Measurements from ENCODE around the gene LAMC3.

The LAMC3 gene

GRCh38 chr9:131048820-131049219 lies 39.8 kb downstream of the LAMC3 start:
- no peak for DNase-seq

DNA sequence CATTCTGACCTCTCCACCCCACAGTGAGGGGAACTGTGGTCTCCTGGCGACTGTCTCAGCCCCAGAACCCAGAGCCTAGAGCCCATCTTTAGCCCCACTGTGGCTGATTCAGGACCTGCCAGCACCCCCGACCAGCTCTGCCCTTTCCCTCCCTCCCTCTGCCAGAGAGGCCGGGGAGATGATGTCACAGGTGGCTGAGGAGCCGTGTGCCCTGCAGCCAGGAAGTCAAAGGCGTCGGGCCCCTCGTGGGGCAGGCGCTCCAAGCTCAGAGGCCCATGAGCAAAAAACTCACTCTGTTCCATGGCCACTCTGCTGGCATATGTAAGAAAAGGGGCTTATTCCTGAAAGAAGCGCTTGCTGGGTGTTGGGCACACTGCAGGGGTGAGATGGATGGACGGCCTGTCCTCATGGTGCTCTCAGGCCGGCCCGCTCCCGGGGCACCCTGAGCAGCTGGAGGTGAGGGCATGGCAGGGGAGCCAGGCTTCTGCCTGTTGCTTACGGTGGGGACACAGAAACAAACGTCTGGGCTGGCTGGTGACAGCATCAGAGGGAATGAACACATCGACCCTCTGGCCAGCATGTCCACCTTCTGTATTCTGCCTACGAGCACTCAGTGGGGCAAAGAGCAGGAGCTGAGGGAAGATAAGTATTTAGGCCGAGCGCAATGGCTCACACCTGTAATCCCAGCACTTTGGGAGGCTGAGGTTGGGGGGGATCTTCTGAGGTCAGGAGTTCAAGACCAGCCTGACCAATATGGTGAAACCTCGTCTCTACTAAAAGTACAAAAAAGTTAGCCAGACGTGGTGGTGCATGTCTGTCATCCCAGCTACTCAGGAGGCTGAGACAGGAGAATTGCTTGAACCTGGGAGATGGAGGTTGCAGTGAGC lies 41.1 kb downstream of the LAMC3 start:
- no peak for DNase-seq

DNA sequence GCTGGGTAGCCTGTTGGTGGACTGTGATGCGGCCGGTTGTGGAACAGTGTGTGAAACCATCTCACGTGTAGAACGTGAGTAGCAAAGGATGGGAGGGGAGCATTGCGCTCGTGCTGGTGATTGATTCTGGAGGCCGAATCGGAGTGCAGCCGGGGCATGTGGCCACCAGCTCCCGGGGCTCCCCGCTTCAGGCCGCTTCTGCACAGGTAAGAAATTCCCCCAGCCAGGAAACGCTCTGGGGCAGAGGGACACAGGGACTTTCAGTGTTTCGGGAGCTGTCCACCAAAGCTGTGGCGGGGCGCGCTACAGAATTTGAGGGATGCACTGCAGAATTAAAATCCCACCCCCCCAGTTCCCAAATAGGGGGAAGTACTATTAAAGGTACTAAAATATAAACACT lies 41.9 kb downstream of the LAMC3 start:
- no peak for DNase-seq

DNA sequence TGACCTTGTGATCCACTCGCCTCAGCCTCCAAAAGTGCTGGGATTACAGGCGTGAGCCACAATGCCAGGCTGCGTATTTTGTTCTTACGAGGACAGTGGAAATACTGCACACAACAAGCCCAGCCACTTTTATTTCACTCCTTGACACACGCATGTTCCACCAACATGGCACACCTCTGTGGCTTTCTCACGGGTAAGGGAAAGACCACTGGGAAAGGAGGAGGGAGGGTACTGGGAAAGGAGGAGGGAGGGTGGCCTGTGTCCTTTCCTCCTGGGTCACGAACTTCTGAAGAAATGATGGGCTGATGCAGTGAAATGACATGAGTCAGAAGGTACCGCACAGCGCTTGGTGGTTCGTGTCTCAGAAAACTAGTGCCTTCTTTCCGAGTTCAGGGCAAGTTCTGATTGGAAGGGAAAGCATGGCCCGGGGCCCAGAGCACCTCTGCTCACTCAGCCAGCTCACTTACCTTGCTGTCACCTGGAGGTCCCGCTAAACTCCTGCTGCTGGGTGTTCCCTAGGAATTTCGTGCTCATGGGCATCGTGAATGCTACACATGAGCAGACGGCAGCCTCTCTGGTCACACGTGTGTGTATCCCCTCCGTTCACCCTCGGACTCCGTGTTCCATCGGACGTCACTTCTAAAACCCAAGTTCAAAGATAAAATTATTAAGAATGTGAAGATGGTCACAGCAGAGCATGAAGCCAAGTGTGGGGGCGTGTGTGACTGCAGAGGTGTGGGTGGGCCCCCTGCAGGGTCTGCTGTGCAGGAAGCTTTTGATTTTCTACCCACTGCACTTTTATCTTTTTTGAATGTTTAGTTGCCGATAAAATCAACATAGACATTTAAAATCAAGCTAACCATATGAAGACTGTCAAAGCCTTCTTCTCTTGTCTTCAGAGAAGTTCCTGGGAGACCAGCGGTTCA lies 42.9 kb downstream of the LAMC3 start:
- DNase-seq = no peak

GRCh38 chr9:131053896-131054295 lies 44.9 kb downstream of the LAMC3 start:
- no peak for DNase-seq

DNA sequence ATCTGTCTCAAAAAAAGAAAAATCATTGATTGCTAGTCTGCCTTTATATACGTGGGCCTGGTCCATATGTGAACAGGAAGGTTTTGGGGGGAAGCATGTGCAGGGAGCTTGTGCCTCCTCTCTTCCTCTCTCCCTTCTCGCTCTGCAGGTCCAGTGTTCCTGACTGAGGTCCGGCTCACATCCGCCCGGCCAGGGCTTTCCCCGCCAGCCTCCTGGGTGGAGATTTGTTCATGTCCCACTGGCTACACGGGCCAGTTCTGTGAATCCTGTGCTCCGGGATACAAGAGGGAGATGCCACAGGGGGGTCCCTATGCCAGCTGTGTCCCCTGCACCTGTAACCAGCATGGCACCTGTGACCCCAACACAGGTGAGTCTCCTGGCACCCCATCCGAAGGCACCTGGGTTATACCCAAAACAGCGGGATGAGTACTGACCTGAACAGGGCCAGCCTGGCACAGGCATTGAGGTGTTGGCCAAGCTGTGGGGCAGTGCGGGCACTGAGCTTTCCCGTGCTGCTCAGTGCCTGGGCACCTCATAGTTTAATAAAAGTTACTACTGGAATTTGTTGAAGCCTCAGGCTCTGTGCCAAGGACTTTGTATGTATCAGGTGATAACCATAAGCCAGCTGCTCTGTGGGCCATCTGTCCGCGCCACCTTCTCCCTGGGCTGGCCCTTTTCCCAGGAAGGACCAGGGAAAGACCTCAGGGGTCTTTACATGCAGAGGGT lies 48.0 kb downstream of the LAMC3 start:
- no peak for DNase-seq

DNA sequence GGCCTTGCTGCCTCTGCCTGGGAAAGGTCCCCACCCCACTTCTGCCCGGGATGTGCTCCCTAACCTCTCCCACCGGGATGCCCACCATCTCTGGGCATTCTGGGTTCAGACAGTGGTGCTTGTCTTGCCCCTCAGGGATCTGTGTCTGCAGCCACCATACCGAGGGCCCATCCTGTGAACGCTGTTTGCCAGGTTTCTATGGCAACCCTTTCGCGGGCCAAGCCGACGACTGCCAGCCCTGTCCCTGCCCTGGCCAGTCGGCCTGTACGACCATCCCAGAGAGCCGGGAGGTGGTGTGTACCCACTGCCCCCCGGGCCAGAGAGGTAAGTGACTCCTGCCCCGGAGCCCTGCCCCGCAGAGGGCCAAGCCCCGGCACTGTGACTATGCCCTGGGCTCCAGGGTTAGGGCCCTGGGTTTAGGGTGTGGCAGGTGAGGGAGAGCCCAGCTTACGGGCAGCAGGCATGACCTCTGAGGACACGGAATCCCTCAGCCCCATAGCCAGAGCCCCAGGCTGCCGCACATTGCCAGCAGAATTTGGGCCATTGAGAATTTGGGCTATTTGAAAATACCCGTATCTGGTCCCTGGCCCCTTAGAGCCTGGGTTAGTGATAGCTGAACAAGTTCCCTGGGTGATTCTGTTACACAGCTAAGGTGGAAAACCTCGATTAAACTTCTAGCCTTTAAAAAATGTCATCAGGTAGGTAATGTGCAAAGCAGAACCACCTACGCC lies 52.1 kb downstream of the LAMC3 start:
- no peak for DNase-seq

DNA sequence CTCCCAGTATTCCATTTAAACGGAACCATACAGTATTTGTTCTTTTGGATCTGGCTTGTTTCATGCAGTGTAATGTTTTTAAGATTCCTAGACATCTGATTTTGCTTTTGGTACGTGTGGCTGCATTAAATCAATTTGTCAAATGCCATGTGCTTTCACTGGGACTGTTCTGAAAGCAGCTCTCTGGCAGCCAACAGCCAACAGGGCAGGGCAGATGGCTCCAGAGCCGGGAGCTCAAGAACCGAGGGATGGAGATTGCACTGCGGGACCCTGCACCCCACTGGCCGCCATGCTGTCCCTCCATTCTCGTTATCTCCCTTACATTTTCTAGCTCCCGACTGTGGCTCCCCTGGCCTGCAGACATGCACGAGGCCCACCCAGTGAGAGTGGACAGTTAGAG lies 54.0 kb downstream of the LAMC3 start:
- DNase-seq = no peak

DNA sequence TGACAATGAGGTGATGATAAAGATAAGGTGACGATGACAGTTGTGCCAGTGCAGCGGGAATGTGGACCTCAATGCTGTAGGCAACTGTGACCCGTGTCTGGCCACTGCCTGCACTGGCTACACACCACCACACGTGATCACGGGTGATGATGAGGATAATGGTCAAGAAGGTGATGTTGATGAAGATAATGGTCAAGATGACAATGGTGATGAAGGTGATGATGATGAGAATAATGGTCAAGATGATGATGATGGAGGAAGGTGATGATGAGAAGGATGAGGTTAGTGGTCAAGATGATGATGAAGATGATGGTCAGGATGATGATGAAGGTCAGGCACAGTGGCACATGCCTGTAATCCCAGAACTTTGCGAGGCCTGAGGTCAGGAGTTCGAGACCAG lies 56.6 kb downstream of the LAMC3 start:
- no peak for DNase-seq

- DNase-seq = no peak
Measured at GRCh38 chr9:131067625-131068024, 58.7 kb downstream of the LAMC3 start.

- no peak for DNase-seq
Measured at GRCh38 chr9:131068076-131068816, 59.3 kb downstream of the LAMC3 start.

DNA sequence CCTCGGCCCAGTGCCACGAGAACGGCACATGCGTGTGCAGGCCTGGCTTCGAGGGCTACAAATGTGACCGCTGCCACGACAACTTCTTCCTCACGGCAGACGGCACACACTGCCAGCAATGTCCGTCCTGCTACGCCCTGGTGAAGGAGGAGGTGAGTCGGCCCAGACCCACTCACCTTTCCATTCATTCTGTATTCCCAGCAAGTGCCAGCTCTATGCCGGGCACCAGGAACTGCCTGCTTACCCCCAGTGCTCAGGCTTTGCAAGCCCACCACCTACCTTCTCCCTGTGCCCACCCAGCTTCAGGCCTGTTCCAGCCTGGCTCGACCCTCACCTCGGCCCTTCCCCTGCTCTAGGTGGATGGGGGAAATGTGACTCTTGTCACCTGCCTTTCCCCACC lies 60.7 kb downstream of the LAMC3 start:
- no peak for DNase-seq

DNA sequence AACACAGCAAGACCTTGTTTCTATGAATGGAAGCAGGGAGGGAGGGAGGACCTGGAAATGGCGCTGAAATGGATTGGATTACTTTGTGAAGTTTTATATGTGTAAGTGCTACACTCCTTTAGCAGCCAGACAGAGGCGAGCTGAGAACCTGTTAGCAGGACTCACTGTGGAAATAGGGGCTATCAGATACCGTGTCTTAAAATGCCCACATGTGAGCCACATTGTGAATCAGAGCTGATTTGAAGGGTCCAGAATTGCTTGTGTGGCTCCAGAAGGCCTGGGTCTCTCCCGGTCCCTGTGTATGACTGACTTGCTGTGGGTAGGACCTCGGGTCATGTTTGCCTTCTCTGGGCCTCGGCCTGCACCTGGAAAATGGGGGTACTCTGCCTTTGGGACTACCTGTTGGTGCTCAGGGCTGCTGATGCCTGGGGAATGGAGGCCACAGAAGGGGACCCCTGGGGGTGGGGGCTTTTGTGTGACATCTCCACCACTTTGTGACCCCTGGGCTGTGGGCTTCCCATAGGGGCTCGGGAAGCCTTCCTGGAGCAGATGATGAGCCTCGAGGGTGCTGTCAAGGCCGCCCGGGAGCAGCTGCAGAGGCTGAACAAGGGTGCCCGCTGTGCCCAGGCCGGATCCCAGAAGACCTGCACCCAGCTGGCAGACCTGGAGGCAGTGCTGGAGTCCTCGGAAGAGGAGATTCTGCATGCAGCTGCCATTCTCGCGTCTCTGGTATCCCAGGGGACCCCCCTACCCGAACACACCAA lies 63.3 kb downstream of the LAMC3 start:
- no peak for DNase-seq

DNA sequence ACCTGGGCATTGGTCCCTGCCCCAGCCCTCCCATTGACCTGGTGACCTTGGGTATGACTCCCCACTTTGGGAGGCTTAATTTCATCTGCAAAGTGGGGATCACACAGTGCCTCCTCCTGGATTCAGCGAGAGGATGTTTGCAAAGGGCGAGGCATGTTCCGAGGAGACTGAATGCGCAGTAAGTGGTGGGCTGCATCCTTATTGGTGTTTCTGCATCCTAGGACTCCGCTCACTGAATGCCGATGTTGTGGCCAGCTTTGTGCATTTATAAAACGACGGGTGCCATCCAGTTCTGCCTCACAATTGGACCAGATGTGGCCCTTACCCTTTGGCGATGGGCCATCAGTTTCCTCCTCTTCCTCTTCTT lies 63.9 kb downstream of the LAMC3 start:
- DNase-seq = no peak

- no peak for DNase-seq
Measured at GRCh38 chr9:131076347-131077195, 67.6 kb downstream of the LAMC3 start.

GRCh38 chr9:131078427-131079366 lies 69.7 kb downstream of the LAMC3 start:
- no peak for DNase-seq

GRCh38 chr9:131080589-131080988 lies 71.6 kb downstream of the LAMC3 start:
- no peak for DNase-seq

- DNase-seq = no peak
Measured at GRCh38 chr9:131081868-131082267, 72.9 kb downstream of the LAMC3 start.

Measured in activated gamma-delta T cell (primary cell).